SK-N-MC (cell line): Measurements from ENCODE around the gene GRIFIN.

Experiments used
- DNase-seq: peaks from one replicate; pipeline ENCODE4 v3.0.0-alpha.2; 2011; ENCODE audit warnings: low read depth, low spot score
- H3K27ac ChIP-seq: fragments of 200-600 bp; sonication (generic); 2 replicates; pipeline ENCODE4 v1.5.1; 2016; ENCODE audit warnings: mixed run types
- H3K36me3 ChIP-seq: fragments of 200-600 bp; sonication (generic); 2 replicates; pipeline ENCODE4 v1.6.1; 2017; ENCODE audit warnings: antibody characterized with exemption, low read length, mixed read lengths; ENCODE audit not compliant: insufficient read depth
- H3K4me3 ChIP-seq: fragments of 200-600 bp; sonication (generic); 2 replicates; pipeline ENCODE4 v1.5.1; 2016
- H3K9ac ChIP-seq: fragments of 200-600 bp; sonication (generic); 2 replicates; pipeline ENCODE4 v1.8.0; 2017; ENCODE audit warnings: mixed run types, mixed read lengths; ENCODE audit not compliant: insufficient read length
- H3K9me3 ChIP-seq: fragments of 200-600 bp; sonication (generic); 2 replicates; pipeline ENCODE4 v1.6.1; 2017; ENCODE audit warnings: low read depth, mild to moderate bottlenecking, antibody characterized with exemption, low read length, moderate library complexity, mixed read lengths
- EZH2 ChIP-seq: fragments of 200-600 bp; sonication (generic); IDR thresholded peaks from one replicate; pipeline ENCODE4 v1.6.1; 2017; ENCODE audit warnings: antibody characterized with exemption
- FOXP2 ChIP-seq: optimal IDR thresholded peaks from 2 replicates; pipeline ENCODE3; 2011; ENCODE audit warnings: mild to moderate bottlenecking, moderate library complexity; ENCODE audit not compliant: insufficient read depth; ENCODE audit errors: extremely low read length, control extremely low read depth
- POLR2AphosphoS5 ChIP-seq: IDR thresholded peaks from 2 replicates; pipeline ENCODE4 v1.6.1; 2012; ENCODE audit warnings: mild to moderate bottlenecking, low read depth, low read length, borderline replicate concordance

GRIFIN gene

GRCh38 chr7:2497065-2497464 is 20.9 kb upstream of the GRIFIN start:
- Histone ChIP-seq H3K9ac (no peak overlapping the region), H3K9me3 (no peaks in the 10 kb centered on the region), H3K36me3 (no peaks in the 10 kb centered on the region), H3K27ac (no peak overlapping the region), H3K4me3 (no peak overlapping the region)
- DNase-seq, result no peak
- TF ChIP-seq FOXP2, result no peak
- TF ChIP-seq EZH2, result no peak
- no peak for TF ChIP-seq POLR2AphosphoS5

- Histone ChIP-seq H3K4me3 (no peak overlapping the region), H3K27ac (no peak overlapping the region), H3K9ac (no peak overlapping the region), H3K9me3 (no peaks in the 10 kb centered on the region), H3K36me3 (no peaks in the 10 kb centered on the region)
- DNase-seq, result no peak
- TF ChIP-seq FOXP2 (no peak), POLR2AphosphoS5 (no peak), EZH2 (no peak)
These were observed 20.2 kb upstream of the GRIFIN start for GRCh38 chr7:2496375-2496774.

- Histone ChIP-seq H3K4me3 (no peak overlapping the region), H3K9me3 (no peaks in the 10 kb centered on the region), H3K9ac (no peak overlapping the region), H3K36me3 (no peaks in the 10 kb centered on the region), H3K27ac (no peak overlapping the region)
- TF ChIP-seq FOXP2 (peak; percentile 85), POLR2AphosphoS5 (no peak)
- DNase-seq, result peak; percentile 24
These were observed 19.5 kb upstream of the GRIFIN start for GRCh38 chr7:2495418-2496299.

GRCh38 chr7:2494191-2495130 is 18.3 kb upstream of the GRIFIN start:
- no peak for DNase-seq
- Histone ChIP-seq H3K9ac (no peak overlapping the region), H3K9me3 (no peaks in the 10 kb centered on the region), H3K36me3 (no peaks in the 10 kb centered on the region), H3K27ac (no peak overlapping the region), H3K4me3 (no peak overlapping the region)
- no peak for TF ChIP-seq FOXP2
- TF ChIP-seq POLR2AphosphoS5, result no peak
- no peak for TF ChIP-seq EZH2

GRCh38 chr7:2493205-2494164 is 17.3 kb upstream of the GRIFIN start:
- no peak overlapping the region for H3K27ac ChIP-seq
- H3K9ac ChIP-seq, result no peak overlapping the region

DNA sequence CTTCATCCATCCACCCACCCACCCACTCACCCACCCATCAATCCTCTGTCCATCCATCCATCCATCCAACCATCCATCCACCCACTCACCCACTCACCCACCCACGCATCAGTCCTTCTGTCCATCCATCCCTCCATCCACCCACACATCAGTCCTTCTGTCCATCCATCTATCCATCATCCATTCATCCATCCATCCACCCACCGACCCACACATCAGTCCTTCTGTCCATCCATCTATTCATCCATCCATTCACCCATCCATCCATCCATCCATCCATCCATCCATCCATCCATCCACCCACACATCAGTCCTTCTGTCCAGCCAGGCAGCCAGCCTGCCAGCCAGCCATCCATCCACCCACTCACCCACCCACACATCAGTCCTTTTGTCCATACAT is 15.8 kb upstream of the GRIFIN start:
- no peak overlapping the region for H3K9ac ChIP-seq
- no peak for TF ChIP-seq POLR2AphosphoS5
- no peak for TF ChIP-seq FOXP2
- TF ChIP-seq EZH2, result no peak

More at GRCh38 chr7:2493205-2494164, 17.3 kb upstream of the GRIFIN start:
- no peak for DNase-seq
- Histone ChIP-seq H3K9me3 (no peaks in the 10 kb centered on the region), H3K4me3 (no peak overlapping the region), H3K36me3 (no peaks in the 10 kb centered on the region)
- TF ChIP-seq POLR2AphosphoS5 (no peak), EZH2 (no peak), FOXP2 (no peak)

GRCh38 chr7:2490181-2490651 is 14.0 kb upstream of the GRIFIN start:
- Histone ChIP-seq H3K9me3 (no peaks in the 10 kb centered on the region), H3K36me3 (no peaks in the 10 kb centered on the region), H3K9ac (no peak overlapping the region), H3K4me3 (no peak overlapping the region), H3K27ac (no peak overlapping the region)
- TF ChIP-seq POLR2AphosphoS5 (no peak), EZH2 (no peak), FOXP2 (no peak)
- DNase-seq, result no peak

More for the DNA sequence above, 15.8 kb upstream of the GRIFIN start:
- DNase-seq, result no peak
- no peak overlapping the region for H3K4me3 ChIP-seq
- no peaks in the 10 kb centered on the region for H3K9me3 ChIP-seq
- no peaks in the 10 kb centered on the region for H3K36me3 ChIP-seq
- no peak overlapping the region for H3K27ac ChIP-seq
